ENCODE measurements around the gene VAC14.

DNA sequence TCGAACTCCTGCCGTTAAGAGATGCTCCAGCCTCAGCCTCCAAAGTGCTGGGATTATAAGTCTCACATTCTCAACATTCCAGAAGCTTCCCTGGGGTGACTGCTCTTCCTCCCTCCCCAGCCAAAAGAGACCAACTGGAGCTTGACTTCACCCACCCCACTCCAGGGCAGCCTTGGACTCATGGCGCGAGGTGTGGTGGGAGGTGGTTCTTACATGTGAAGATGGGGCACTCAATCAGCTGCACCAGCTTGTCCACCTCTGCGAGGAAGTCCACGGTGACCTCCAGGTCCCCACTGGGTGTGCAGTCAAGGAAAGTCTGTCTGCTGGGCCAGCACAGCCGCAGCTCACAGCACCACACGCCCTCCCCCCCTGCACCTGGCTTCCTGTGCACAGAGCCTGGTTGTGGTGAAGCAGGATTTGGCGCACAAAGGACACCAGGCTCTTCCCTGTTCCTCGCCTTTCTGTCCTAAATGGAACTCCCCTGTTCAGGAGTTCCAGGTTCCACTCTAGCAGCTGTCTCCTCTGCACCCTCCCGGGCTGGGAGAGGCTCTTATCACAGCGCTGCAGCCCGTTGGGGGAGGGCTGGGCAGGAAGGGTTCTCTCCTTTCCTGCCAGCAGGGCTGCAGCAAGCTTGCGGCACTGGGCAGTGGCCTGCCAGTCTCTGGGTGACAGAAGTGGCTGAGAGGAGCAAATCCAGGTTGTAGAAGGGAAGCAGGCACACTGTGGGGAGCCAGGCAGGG is 105.5 kb downstream of the VAC14 start:
- TF ChIP-seq, protein P1, sequence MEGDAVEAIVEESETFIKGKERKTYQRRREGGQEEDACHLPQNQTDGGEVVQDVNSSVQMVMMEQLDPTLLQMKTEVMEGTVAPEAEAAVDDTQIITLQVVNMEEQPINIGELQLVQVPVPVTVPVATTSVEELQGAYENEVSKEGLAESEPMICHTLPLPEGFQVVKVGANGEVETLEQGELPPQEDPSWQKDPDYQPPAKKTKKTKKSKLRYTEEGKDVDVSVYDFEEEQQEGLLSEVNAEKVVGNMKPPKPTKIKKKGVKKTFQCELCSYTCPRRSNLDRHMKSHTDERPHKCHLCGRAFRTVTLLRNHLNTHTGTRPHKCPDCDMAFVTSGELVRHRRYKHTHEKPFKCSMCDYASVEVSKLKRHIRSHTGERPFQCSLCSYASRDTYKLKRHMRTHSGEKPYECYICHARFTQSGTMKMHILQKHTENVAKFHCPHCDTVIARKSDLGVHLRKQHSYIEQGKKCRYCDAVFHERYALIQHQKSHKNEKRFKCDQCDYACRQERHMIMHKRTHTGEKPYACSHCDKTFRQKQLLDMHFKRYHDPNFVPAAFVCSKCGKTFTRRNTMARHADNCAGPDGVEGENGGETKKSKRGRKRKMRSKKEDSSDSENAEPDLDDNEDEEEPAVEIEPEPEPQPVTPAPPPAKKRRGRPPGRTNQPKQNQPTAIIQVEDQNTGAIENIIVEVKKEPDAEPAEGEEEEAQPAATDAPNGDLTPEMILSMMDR (conservative IDR thresholded peaks at IDR 0.05; ENCODE audit: low read depth, low read length): no peak
- no peak for TF ChIP-seq EZH2phosphoT487 (IDR thresholded peaks at IDR 0.05; ENCODE audit: borderline replicate concordance, low read length)
- TF ChIP-seq EZH2 (IDR thresholded peaks at IDR 0.05; ENCODE audit: low read length, unreplicated experiment): no peak
